GM19455 (cell line): ENCODE results near the gene FXYD2.

ENCODE experiments used
- ATAC-seq: cut with Tn5 transposase; IDR thresholded peaks from one replicate; pipeline ENCODE4 v1.9.1; 2021; ENCODE audit not compliant: unreplicated experiment

Gene FXYD2

DNA sequence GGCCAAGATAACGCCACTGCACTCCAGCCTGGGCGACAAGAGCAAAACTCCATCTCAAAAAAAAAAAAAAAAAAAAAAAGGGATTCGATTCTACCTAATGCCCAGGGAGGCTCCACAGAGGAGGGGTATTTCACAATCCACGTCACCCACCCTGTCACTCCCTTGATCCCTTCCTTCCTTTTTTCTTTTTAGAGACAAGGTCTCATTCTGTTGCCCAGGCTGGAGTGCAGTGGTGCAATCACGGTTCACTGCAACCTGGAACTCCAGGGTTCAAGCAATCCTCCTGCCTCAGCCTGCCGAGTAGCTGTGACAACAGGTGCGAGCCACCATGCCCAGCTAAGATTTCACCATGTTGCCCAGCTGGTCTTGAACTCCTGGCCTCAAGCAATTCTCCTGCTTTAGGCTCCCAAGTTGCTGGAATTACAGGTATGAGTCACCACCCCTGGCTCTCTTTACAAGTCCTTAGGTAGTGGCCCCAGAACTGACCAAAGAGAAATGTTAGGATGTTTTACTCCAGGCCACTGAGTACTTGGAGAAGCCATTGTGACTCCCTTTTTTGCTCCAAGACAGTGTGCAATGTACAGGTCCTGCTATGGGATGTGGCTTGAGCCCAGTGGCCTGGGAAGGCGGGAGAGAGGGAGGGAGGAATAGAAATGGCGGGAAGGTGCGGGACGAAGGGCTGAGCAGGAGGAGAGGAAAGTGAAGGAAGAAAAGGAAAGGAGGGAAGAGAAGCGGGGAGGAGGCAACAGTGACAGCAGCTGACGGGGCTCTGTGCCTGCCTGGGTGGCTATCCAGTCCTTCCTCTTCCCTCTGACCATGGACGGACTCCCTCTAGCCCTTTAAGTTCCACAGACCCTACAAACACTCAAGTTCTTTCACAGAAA is 11.8 kb upstream of the FXYD2 start:
- no peak for ATAC-seq

DNA sequence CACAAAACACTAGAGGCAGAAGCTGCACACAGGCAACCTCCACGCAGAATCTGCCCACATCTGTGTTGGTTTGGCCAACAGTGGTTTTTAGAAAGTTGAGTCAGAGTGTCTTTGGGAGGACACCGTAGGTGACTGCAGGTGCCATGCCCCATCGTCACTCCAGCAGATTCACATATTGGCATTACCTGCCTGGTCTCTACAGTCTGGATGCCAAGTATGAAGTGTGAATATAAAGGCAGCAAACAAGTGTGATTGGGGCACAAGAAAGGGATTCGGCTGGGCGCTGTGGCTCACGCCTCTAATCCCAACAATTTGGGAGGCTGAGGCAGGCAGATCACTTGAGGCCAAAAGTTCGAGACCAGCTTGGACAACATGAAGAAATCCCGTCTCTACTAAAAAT is 11.0 kb upstream of the FXYD2 start:
- ATAC-seq: no peak

DNA sequence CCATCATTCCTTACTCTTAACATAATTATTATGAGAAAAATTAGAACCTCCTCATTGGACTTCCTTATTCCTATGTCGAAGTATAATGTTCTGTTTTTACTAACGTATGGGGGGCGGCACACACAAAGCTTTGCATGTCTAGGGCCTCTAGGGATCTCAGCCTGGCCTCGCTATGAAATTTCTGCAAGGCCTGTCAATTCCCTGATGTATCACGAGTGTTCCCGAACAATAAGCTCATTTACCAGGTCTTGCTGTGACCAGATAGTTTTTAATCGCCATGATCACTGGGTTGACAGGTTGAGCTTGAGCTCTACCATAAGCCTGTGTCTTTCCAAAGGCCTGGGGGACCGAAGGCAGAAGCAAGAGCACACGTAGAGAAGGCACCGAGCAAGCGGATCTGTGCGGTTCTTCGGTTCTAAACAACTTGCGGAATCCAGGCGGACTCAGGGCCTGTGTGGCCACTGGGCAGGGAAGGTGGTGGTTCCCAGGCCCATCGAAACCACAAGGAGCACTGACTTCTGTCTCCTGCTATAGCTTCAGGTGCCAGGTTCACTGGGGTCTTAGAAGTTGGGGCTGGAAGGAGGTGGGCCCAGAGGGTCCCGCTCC is 10.4 kb upstream of the FXYD2 start:
- ATAC-seq: no peak

DNA sequence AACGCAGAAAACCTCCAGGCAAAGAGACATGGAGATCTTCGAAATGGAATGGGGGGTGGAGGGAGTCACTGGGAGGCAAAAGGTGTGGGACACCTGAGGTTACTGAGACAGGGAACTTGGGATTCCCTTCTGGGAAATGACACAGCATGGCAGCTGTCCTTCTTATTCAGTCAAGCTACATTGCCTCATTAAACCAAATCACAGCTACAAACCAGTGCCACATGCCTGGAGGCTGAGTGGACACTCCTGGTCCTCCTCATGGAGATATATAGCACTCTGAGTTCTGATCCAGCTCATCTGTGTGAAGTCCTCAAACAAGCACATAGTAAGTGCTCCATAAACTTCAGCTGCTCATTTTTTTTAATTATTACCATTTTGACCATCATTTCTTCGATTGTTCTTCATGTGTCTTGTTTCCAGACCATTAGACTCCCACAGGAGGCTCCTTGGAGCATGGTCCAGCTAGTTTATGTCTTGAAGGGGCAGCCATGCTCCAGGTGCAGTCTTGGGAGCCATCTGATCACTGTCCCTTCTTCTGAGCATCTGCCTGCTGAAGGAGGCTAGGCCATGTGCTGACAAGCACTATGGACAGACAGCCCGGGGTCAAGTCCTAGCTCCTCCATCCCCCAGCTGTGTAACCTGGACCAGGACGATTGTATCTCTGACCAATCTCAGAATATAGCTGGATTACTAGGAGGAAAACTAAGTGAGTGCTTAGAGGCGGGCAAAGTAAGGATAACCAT is 9.7 kb upstream of the FXYD2 start:
- no peak for ATAC-seq

DNA sequence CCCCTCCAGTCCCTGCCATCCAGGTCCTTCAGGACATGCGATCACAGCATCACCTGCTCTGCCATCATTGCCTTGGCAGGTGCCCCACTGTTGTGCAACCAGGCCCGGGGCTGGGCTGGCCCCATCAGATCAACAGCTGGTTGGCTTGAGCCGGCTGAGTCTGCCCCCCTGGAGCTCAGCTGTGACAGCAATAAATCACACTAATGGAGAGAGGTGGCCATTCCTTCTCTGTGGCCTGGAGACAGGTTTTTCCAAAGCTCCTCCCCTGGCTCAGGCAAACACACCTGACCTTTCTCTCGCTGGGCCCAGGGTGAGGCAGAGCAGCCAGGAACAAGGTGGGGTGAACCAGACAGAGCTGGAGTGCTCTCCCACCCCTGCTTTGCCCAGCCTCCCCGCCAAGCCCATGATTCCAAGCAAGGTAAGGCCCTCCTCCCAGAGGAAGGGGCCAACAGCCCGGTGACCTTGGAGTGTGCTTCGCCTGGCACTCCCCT is 8.9 kb upstream of the FXYD2 start:
- no peak for ATAC-seq

DNA sequence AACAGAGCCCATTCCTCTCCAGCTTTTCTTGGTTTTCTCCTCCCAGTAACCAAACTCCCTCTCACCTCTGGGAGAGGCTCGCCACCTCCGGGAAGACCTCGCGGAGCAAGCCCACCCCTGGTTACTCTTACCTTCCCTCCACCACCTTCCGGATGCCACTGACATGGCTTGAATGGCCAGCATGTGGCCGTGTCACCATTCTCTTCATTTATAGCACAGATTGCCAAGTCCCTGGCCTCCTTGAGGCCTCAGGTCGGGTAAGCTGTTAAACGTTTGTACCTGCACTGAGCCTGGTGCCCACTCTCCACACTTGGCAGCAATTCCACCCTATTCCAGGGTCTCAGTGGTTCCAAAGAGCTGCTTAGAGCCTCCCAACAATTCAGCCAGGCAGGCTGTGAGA is 8.0 kb upstream of the FXYD2 start:
- no peak for ATAC-seq

DNA sequence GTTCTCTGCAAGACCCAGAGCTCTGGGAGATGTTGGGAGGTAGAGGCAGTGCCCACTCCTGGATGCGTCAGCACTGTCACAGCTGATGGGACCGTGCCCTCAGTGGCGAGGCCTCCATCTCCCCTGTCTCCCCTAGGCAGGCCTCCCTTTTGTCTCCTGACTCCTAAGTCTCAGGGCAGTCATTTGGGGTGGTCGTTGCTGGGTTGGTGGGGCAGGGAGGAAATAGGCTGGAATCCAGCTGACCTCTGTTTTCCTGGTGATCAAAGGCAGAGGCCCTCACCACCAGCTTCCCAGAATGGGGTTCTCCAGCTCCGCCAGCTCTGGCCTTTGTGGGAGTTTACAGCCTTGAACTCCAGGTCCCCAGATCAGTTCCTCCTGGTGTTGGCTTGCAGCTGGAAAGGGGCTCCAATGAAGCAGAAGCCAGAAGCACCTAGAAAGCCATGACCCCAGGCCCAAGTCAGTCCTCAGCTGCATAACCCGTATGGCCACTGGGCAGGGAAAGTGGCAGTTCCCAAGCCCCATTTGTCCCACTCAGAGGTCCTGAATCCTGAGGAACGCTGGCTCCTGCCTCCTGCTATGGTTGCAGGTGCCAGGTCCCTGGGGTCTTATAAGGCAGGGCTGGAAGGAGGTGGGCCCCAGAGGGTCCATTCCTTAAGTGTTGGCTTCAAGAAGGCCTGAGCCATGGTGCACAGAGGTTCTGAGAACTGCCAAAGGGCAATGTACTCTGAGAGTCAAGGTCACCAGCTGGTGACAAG is 7.3 kb upstream of the FXYD2 start:
- ATAC-seq: no peak

DNA sequence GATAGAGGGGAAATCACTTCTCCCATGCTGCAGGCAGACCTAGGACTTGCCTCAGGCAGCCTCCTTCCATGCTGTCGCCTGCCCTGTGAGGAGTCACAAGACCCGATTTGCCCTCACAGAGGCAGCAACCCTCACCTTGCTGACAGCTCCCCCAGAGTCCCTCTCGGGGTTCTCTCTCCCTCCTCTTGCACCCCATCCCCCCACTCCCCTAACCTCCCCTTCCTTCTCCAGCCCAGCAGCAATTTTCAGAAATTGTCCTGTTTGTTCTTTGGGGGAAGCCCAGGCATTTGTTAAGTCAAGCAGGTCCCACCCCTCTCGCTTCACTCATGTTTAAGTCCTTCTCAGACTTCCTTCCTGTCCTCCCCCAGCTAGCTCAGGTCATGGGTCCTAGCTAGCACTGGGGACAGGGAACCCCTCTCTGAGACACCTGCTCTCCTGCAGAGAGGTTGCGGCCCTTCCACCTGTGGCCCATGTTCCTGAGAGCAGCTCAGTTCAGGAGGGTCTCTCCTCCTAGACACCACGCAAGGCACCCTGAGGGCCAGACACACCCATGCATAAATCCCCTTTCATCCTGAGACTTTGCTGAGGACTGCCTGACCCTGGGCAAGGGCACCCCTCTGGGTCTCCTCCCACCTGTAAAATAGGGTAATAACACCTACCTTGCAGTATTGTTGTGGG is 6.3 kb upstream of the FXYD2 start:
- no peak for ATAC-seq

DNA sequence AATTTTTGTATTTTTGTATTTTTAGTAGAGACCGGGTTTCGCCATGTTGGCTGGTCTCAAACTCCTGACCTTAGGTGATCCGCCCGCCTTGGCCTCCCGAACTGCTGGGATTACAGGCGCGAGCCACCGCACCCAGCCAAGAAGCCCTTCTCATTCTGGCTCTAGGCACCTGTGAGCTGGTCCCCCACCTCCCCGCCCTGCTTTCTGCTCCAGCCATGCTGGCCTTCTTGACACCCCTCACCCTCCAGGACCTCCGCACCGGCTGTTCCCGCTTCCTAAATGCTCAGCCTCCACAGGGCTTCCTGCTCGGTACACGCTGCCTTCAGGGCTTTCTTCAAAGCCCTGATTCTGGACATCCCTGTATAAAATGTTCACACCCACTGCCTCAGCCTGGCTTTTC is 5.5 kb upstream of the FXYD2 start:
- no peak for ATAC-seq

DNA sequence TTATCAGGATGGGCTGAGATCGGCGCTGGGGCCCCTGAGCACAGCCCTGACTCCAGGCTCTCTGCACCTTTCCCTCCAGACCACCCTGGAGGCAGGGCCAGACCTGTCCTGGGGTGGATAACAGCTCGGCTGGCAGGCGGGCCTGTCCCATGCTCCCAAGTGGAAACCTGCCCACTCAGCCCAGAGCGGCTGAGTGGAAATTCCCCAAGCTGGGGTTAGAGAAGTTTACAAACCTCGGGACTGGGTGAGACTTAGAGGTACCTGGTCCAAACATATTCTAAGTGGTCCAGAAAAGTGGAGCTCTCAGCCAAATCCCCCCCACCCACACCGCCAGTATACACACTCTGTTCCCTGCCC is 4.8 kb upstream of the FXYD2 start:
- ATAC-seq: no peak

DNA sequence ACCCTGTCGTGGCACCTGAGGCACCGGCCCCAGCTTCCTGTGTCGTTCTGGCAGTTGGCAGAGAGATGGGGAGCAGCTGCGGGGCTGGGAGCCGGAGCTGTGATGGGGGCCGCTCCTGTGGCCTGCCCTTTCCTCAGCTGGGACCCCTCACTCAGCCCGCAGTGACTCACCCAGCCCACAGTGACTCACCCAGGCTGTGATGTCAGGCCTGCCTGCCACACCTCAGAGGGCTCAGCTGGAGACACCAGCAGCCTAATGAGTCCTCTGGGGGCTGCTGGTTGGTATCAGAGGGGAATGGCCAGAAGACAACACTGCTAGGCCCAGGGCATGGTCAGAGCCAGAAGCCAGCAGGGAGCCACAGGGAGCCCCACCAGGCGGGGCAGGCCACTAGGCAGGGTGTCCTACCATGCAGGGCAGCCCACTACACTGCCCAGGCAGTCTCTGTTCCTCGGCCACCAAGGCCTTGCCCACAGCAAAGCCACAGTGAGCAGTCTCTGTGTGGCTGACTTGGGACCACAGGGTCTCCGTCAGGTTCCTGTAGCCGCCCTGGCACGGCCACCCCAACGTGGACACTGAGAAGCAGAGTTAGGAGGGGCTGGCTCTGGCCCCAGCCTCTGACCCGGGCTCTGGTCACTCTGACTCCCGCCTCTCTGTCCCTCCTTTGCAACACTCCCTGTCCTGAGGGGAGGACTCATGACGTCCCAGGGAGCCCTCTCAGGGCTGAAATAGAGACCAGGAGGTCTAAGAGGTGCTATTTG is 4.2 kb upstream of the FXYD2 start:
- no peak for ATAC-seq

DNA sequence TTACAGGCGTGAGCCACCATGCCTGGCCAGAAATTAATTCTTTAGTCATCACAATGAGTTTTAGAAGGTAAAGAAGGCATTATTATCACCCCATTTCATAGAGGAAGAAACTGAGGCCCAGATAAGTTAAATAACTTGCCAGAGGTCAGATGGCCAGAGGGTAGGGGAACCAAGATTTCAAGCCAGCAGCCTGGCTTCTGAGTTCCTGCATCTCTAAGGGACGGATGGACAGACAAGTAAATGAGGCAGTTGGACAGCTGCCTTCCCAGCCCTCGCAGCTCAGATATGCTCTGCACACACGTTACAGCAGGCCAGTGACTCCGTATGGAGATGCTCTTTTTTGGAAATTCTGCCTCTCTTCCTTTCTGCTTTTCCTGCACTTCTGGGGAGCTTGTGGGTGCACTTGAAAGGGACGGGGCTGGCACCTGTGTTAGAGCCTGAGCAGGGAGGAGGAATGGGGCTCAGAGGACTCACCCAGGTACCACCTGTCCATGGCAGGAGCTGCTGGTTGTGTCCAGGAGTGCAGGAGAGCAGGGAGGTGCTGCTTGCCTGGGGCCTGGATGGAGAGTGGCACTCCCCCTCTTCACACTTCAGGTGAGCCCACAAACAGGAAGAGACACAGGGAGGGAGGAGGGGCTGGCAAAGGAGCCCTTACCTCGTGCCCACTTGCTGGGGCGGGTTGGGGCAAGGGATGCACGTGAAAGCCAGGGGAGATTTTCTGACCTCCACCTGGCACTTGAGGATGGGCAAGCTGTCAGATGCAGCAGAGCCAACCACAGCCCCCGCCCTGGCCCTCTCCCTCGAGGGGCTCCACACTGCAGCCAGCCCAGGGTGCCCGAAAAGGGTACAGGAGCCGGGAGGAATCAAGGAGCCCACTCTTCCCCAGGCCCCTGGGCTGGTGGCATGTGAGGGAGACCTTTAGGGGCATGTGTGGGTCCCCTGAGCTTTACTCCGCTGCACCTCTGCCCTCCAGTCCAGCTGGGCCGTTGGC is 3.3 kb upstream of the FXYD2 start:
- ATAC-seq: no peak

DNA sequence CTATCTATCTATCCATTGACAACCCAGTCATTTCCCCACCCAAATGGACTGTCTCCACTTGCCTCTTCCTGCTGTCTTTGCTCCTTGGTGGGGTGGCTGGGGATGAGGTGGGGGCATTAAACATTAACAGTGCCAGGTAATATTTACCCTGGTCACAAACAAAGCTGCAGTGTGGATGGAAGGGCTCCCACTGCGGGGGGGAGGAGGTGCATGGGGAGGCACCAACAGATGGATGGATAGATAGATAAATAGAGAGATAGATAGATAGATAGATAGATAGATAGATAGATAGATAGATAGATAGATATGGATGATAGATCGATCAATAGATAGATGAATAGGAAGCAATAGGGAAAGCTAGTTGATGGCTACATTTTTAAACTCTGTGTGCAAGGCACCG is 2.3 kb upstream of the FXYD2 start:
- no peak for ATAC-seq

DNA sequence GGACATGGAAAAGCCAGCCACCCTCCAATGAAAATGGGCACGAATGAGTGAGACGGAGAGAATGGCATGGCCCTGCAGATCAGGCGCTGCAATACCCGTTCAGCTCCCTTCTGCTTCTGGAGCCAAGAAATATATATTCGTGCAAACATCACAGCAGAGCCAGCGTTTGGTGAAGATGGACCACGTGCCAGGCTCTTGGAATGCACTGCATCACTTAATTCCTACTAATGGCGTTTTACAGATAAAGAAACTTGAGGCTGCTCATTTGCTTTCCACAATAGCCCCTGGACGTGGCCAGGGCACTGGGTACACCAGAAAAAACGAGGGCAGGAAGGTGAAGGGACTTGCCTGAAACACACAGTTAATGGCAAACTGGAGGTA is 1.6 kb upstream of the FXYD2 start:
- no peak for ATAC-seq

DNA sequence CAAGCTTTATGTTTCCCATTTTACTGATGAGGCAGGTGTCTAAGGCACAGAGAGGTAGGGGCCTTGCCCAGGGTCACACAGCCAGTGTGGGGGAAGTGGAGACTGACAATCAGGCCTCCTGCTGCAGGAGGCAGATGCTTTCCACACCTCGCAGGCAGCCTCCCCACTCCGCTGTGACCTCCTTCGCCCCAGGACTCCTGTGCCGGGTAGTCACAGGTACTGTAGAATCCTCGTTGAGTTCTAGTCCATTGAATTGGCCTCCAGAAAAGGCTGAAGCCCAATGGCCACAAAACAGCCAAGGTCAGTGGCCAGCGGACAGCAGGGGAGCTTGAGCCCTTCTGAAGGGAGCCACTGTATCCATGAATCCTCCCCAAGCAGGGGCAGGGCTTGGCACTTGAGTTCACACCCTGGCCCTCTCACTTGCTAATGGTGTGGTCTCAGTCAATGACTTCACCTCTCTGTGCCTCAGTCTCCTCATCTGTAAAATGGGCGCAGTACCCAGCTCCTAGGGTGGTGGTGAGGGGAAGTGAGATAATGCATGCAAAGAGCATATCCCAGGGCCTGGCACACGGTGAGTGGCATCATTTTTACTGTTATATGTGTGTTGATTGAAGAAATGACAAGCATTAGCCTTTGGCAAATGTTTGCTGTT is 1.1 kb upstream of the FXYD2 start:
- no peak for ATAC-seq

DNA sequence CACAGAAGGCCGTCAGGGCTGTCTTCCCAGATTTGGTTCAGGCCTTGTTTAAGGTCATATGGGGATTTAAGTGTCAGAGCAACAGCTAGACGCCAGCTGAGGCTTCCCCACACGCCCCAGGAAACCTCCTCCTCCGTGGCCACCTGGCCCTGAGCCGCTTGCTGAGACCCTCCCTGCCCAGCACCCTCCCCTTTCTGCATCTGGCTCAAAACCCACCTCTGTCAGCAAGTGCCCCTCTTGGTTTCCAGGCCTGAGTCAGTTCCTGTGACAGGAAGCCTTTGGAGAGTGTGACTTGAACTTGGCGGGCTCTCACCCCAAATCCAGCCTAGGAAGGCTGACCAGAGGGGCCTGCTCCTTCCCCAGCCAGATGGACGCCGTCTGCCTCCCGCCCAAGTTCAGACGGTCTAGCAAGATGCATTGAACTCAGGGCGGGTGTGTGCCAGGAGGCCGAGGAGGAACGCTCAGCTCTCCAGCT is 561 bp downstream of the FXYD2 start:
- no peak for ATAC-seq

DNA sequence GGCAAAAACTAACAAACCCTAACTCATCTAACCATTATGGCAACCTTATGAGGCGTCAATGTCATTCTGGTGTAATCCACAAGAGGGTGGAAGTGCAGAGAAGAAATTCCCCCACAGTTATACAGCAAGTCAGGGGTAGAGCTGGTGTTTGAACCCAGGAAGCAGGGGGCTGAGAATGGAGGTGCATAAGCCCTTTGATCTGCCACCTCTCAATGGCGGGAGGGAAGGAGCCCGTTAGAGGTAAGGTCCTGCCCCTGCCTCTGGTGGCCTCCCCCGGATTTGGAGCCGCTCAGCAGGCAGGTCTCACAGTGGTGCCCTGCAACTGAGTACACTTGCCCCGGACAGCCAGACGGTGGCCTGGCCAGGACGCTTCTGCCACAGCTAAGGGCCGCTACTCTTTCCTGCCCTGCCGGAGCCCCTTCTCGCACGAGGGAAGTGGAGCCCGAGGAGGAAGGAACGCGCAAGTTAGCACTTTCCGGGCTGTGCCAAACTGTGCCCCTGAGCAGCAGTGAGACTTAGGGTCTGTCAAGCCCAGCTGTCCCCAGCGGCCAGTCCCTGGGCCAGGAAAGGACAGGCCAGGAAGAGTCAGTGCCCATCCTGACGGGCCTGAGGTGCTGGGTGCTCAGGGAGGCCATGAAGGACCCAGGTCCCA is 1.1 kb downstream of the FXYD2 start:
- ATAC-seq: no peak
